Esophagus squamous epithelium (tissue), 4 donors: ENCODE data around the gene DPCD.

ENCODE experiments used
- CTCF ChIP-seq, 6 experiments: fragments of 450-650 bp in 4 of 6; fragments of 200-600 bp in 2 of 6; sonication (generic) in 2 of 6; IDR thresholded peaks; one replicate each; pipeline ENCODE4 v1.5.1; 2016 to 2019; ENCODE audit warnings: antibody characterized with exemption in 6 of 6, mild to moderate bottlenecking in 4 of 6, moderate library complexity in 4 of 6
- POLR2A ChIP-seq, 4 donors: fragments of 450-650 bp; IDR thresholded peaks; one replicate each; pipeline ENCODE4 v1.6.1; 2017; ENCODE audit warnings: antibody characterized with exemption in 4 of 4, mild to moderate bottlenecking in 4 of 4, moderate library complexity in 3 of 4

GRCh38 chr10:101557541-101557940 lies 30.6 kb upstream of the DPCD start:
- TF ChIP-seq CTCF (IDR thresholded peaks at IDR 0.05) (no peak), POLR2A (IDR thresholded peaks at IDR 0.05) (no peak)
